Thyroid gland (tissue), 4 donors: ENCODE measurements around the gene SIVA1. TPM values are rescaled to one million over a fixed set of nuclear protein-coding genes. Genes with fewer than 3 reads are reported as not detected.

Experiments
- DNase-seq, 2 donors: peaks; one replicate each; pipeline ENCODE4 v3.0.0-alpha.2; 2019
- H3K27ac ChIP-seq, 3 donors: fragments of 200-600 bp; sonication (generic); 1 replicate in 2 of 3; 2 replicates in 1 of 3; pipeline ENCODE4 v1.5.1; 2016 to 2019; ENCODE audit warnings: mild to moderate bottlenecking in 1 of 3, moderate library complexity in 1 of 3
- H3K27me3 ChIP-seq: fragments of 200-600 bp; sonication (generic); one replicate; pipeline ENCODE4 v1.5.1; 2019
- H3K36me3 ChIP-seq, 2 donors: fragments of 200-600 bp; sonication (generic); one replicate each; pipeline ENCODE4 v1.5.1; 2016 to 2019
- H3K4me1 ChIP-seq, 2 donors: fragments of 200-600 bp; sonication (generic); one replicate each; pipeline ENCODE4 v1.5.1; 2017 to 2019
- H3K4me3 ChIP-seq, 3 donors: fragments of 200-600 bp; sonication (generic); replicated peaks in 1 of 3; 1 replicate in 2 of 3; 2 replicates in 1 of 3; pipeline ENCODE4 v1.5.1; 2016; ENCODE audit warnings: mild to moderate bottlenecking in 1 of 3
- H3K9me3 ChIP-seq: fragments of 200-600 bp; sonication (generic); one replicate; pipeline ENCODE4 v1.5.1; 2017
- CTCF ChIP-seq, 6 experiments: fragments of 200-600 bp in 3 of 6; fragments of 450-650 bp in 3 of 6; sonication (generic) in 3 of 6; IDR thresholded peaks; one replicate each; pipeline ENCODE4 v1.5.1; 2016 to 2019; ENCODE audit warnings: antibody characterized with exemption in 6 of 6, mild to moderate bottlenecking in 2 of 6, inconsistent platforms in 1 of 6, moderate library complexity in 1 of 6
- POLR2A ChIP-seq, 2 donors: fragments of 450-650 bp; IDR thresholded peaks; one replicate each; pipeline ENCODE4 v1.6.1; 2017; ENCODE audit warnings: antibody characterized with exemption in 2 of 2, mild to moderate bottlenecking in 2 of 2, moderate library complexity in 1 of 2
- WGBS, 2 donors: methylation state at CpG; one replicate each; pipeline ENCODE4 v1.1.5; 2017; 5-methylcytosine and 5-hydroxymethylcytosine counted together
- intact Hi-C: fragments of 100-400 bp; cut with DNase I; formaldehyde crosslinking; loops from one replicate; pipeline ENCODE4 v1.15.1; 2023
- total RNA-seq, 4 donors: library from RNA; depleted of rRNA; stranded (reverse); fragments of >200 nt; gene quantifications; one replicate each; pipeline ENCODE4 v1.2.3, GENCODE V29; 2016

Gene SIVA1
- total RNA-seq, 4 donors from 2014 or later: 137 to 388 (median 239) TPM

GRCh38 chr14:104734991-104735779, 17.8 kb upstream of the SIVA1 start:
- H3K27ac ChIP-seq: peak overlapping the region; percentile 61 to 82 (median 74)
- H3K4me1 ChIP-seq: peaks cover 11 to 46% of the 10 kb centered on the region in 2 donors
- TF ChIP-seq CTCF (IDR thresholded peaks at IDR 0.05): no peak
- TF ChIP-seq POLR2A (IDR thresholded peaks at IDR 0.05): no peak
- intact Hi-C loops: no loop called here
- H3K36me3 ChIP-seq: no peaks in the 10 kb centered on the region
- WGBS, 2 donors: 71 to 89% methylated on average over 19 to 20 of the region's 31 CpGs
- DNase-seq: no peak
- H3K27me3 ChIP-seq: no peaks in the 10 kb centered on the region
- H3K9me3 ChIP-seq: no peaks in the 10 kb centered on the region
- H3K4me3 ChIP-seq: no peak overlapping the region

- DNase-seq: peak; percentile 56 to 67
Observed at GRCh38 chr14:104735830-104736642, 16.9 kb upstream of the SIVA1 start.

GRCh38 chr14:104738375-104739019, 14.4 kb upstream of the SIVA1 start:
- Histone ChIP-seq H3K9me3 (no peaks in the 10 kb centered on the region), H3K4me3 (no peak overlapping the region), H3K27me3 (no peaks in the 10 kb centered on the region), H3K36me3 (no peaks in the 10 kb centered on the region), H3K27ac (no peak overlapping the region), H3K4me1 (peaks cover 0 to 21% of the 10 kb centered on the region in 2 donors)
- intact Hi-C loops: no loop called here
- TF ChIP-seq POLR2A (IDR thresholded peaks at IDR 0.05) (no peak), CTCF (IDR thresholded peaks at IDR 0.05) (no peak)
- WGBS, 2 donors: 93 to 94% methylated on average over 17 to 18 of the region's 18 CpGs
- no peak for DNase-seq

More at GRCh38 chr14:104735830-104736642, 16.9 kb upstream of the SIVA1 start:
- H3K4me3 ChIP-seq: no peak overlapping the region
- TF ChIP-seq CTCF (IDR thresholded peaks at IDR 0.05): no peak
- TF ChIP-seq POLR2A (IDR thresholded peaks at IDR 0.05): no peak
- no peaks in the 10 kb centered on the region for H3K9me3 ChIP-seq
- H3K27me3 ChIP-seq: no peaks in the 10 kb centered on the region
- H3K36me3 ChIP-seq: no peaks in the 10 kb centered on the region
- intact Hi-C loops: no loop called here
- 55 to 89% methylated on average over 19 to 21 of the region's 26 CpGs for WGBS, 2 donors
- peaks cover 11 to 46% of the 10 kb centered on the region in 2 donors for H3K4me1 ChIP-seq
- H3K27ac ChIP-seq: peak overlapping the region; percentile 61 to 82 (median 74)

- intact Hi-C loops: no loop called here
- WGBS, 2 donors: 88 to 95% methylated on average over 4 to 7 of the region's 17 CpGs
- no peak for TF ChIP-seq POLR2A (IDR thresholded peaks at IDR 0.05)
- no peak for TF ChIP-seq CTCF (IDR thresholded peaks at IDR 0.05)
Observed at GRCh38 chr14:104739026-104739425, 13.9 kb upstream of the SIVA1 start.

More at GRCh38 chr14:104739026-104739425, 13.9 kb upstream of the SIVA1 start:
- peaks cover 0 to 21% of the 10 kb centered on the region in 2 donors for H3K4me1 ChIP-seq
- DNase-seq: no peak
- H3K27me3 ChIP-seq: no peaks in the 10 kb centered on the region
- H3K4me3 ChIP-seq: no peak overlapping the region
- H3K9me3 ChIP-seq: no peaks in the 10 kb centered on the region
- no peak overlapping the region for H3K27ac ChIP-seq
- H3K36me3 ChIP-seq: no peaks in the 10 kb centered on the region
